ENCODE data around the gene HYDIN. TPM values are rescaled to one million over a fixed set of nuclear protein-coding genes. Genes with fewer than 3 reads are reported as not detected.

HYDIN gene
- polyA plus RNA-seq, 1 donor from 2014 or later = 2.2 TPM

DNA sequence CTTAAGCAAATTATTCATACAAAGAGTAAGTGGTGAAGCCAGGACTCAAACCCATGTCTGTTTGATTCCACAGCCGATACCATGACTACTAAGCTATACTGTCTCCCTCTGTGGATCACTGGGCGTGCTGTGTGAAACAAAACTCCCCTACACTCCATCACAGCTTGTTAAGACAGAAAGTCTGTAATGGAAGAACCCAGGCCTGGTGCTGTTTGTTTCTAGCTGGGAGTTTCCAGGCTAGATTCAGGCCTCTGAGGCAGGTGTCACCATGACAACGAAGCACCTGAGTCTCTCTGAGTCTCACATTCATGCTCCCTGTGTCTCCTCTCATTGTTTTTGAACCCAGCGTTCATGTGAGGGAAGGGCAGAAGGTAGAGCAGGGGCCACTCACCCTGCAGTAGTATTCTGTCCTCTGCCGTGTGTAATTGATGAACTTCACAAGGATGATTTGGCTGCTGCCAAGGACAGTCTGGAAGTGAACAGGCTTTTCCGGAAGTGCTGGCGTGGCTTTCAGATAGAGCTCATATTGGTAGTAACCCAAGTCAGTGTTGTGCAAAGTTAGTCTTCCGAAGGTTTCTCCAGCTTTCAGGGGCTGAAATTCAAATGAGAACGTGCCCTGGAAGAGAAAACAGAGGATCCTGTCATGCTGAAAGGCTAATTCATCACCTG lies 421.0 kb downstream of the HYDIN start:
- Histone ChIP-seq H3K79me2 (replicated peaks; ENCODE audit: insufficient read depth, low read length) (no peaks in the 10 kb centered on the region), H3K27ac (ENCODE audit: low read length) (no peak overlapping the region), H3F3A (ENCODE audit: insufficient read depth, low read length, poor library complexity, severe bottlenecking) (no peaks in the 10 kb centered on the region), H3K9me3 (ENCODE audit: low read length) (no peaks in the 10 kb centered on the region), H3K4me2 (ENCODE audit: low read length) (no peak overlapping the region), H3K27me3 (ENCODE audit: insufficient read depth, low read depth, low read length) (no peaks in the 10 kb centered on the region), H3K9me2 (ENCODE audit: insufficient read depth, low read length) (no peaks in the 10 kb centered on the region), H3K4me3 (ENCODE audit: low read length) (no peak overlapping the region), H3K36me3 (ENCODE audit: insufficient read depth, low read length) (no peaks in the 10 kb centered on the region), H2AFZ (ENCODE audit: low read depth, low read length) (no peak overlapping the region), H4K20me1 (ENCODE audit: insufficient read depth) (no peaks in the 10 kb centered on the region), H3K9ac (ENCODE audit: low read length) (no peak overlapping the region)
- TF ChIP-seq, protein P1, sequence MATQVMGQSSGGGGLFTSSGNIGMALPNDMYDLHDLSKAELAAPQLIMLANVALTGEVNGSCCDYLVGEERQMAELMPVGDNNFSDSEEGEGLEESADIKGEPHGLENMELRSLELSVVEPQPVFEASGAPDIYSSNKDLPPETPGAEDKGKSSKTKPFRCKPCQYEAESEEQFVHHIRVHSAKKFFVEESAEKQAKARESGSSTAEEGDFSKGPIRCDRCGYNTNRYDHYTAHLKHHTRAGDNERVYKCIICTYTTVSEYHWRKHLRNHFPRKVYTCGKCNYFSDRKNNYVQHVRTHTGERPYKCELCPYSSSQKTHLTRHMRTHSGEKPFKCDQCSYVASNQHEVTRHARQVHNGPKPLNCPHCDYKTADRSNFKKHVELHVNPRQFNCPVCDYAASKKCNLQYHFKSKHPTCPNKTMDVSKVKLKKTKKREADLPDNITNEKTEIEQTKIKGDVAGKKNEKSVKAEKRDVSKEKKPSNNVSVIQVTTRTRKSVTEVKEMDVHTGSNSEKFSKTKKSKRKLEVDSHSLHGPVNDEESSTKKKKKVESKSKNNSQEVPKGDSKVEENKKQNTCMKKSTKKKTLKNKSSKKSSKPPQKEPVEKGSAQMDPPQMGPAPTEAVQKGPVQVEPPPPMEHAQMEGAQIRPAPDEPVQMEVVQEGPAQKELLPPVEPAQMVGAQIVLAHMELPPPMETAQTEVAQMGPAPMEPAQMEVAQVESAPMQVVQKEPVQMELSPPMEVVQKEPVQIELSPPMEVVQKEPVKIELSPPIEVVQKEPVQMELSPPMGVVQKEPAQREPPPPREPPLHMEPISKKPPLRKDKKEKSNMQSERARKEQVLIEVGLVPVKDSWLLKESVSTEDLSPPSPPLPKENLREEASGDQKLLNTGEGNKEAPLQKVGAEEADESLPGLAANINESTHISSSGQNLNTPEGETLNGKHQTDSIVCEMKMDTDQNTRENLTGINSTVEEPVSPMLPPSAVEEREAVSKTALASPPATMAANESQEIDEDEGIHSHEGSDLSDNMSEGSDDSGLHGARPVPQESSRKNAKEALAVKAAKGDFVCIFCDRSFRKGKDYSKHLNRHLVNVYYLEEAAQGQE (IDR thresholded peaks at IDR 0.05; ENCODE audit: borderline replicate concordance) = no peak
- TF ChIP-seq TAF1 (IDR thresholded peaks at IDR 0.05; ENCODE audit: low read depth) = no peak
- no peak for TF ChIP-seq SMC3 (conservative IDR thresholded peaks at IDR 0.05; ENCODE audit: poor library complexity)
- no peak for TF ChIP-seq EP300 (conservative IDR thresholded peaks at IDR 0.05; ENCODE audit: poor library complexity, severe bottlenecking)
- TF ChIP-seq EZH2 (IDR thresholded peaks at IDR 0.05; ENCODE audit: borderline replicate concordance, insufficient read depth, low read length, poor library complexity, severe bottlenecking) = no peak
- no peak for TF ChIP-seq RAD21 (conservative IDR thresholded peaks at IDR 0.05)
- TF ChIP-seq POLR2AphosphoS5 (IDR thresholded peaks at IDR 0.05) = no peak
- TF ChIP-seq MXI1 (conservative IDR thresholded peaks at IDR 0.05; ENCODE audit: poor library complexity, severe bottlenecking) = no peak
- TF ChIP-seq, protein P2, sequence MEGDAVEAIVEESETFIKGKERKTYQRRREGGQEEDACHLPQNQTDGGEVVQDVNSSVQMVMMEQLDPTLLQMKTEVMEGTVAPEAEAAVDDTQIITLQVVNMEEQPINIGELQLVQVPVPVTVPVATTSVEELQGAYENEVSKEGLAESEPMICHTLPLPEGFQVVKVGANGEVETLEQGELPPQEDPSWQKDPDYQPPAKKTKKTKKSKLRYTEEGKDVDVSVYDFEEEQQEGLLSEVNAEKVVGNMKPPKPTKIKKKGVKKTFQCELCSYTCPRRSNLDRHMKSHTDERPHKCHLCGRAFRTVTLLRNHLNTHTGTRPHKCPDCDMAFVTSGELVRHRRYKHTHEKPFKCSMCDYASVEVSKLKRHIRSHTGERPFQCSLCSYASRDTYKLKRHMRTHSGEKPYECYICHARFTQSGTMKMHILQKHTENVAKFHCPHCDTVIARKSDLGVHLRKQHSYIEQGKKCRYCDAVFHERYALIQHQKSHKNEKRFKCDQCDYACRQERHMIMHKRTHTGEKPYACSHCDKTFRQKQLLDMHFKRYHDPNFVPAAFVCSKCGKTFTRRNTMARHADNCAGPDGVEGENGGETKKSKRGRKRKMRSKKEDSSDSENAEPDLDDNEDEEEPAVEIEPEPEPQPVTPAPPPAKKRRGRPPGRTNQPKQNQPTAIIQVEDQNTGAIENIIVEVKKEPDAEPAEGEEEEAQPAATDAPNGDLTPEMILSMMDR (IDR thresholded peaks at IDR 0.05; ENCODE audit: poor library complexity, severe bottlenecking) = no peak

DNA sequence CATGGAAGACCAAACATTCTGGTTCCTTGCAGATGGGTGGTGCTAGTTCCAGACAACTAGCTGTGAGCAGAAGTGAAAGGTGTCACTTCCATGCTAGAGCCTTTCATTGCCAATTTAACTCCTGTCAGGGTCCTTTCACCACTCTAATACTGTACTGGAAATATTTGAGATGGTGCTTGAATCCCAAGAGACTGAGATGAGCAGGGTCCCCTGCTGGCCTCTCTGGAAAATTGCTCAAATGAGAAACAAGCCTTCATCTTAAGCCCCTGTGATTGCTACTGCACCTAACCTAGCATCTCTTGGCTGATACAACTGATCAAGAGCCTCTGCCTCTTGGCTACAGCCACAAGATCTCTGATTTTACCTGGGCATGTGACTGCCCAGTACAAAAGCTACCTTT lies 422.2 kb downstream of the HYDIN start:
- Histone ChIP-seq H3K9me3 (ENCODE audit: low read length) (no peaks in the 10 kb centered on the region), H3K79me2 (replicated peaks; ENCODE audit: insufficient read depth, low read length) (no peaks in the 10 kb centered on the region), H3F3A (ENCODE audit: insufficient read depth, low read length, poor library complexity, severe bottlenecking) (no peaks in the 10 kb centered on the region), H2AFZ (ENCODE audit: low read depth, low read length) (no peak overlapping the region), H3K4me2 (ENCODE audit: low read length) (no peak overlapping the region), H3K36me3 (ENCODE audit: insufficient read depth, low read length) (no peaks in the 10 kb centered on the region), H3K9ac (ENCODE audit: low read length) (no peak overlapping the region), H3K27ac (ENCODE audit: low read length) (no peak overlapping the region), H3K27me3 (ENCODE audit: insufficient read depth, low read depth, low read length) (no peaks in the 10 kb centered on the region), H3K4me3 (ENCODE audit: low read length) (no peak overlapping the region), H4K20me1 (ENCODE audit: insufficient read depth) (no peaks in the 10 kb centered on the region), H3K9me2 (ENCODE audit: insufficient read depth, low read length) (no peaks in the 10 kb centered on the region)
- TF ChIP-seq EP300 (conservative IDR thresholded peaks at IDR 0.05; ENCODE audit: poor library complexity, severe bottlenecking) (no peak), EZH2 (IDR thresholded peaks at IDR 0.05; ENCODE audit: borderline replicate concordance, insufficient read depth, low read length, poor library complexity, severe bottlenecking) (no peak), TAF1 (IDR thresholded peaks at IDR 0.05; ENCODE audit: low read depth) (no peak), MXI1 (conservative IDR thresholded peaks at IDR 0.05; ENCODE audit: poor library complexity, severe bottlenecking) (no peak), RAD21 (conservative IDR thresholded peaks at IDR 0.05) (no peak), POLR2AphosphoS5 (IDR thresholded peaks at IDR 0.05) (no peak), SMC3 (conservative IDR thresholded peaks at IDR 0.05; ENCODE audit: poor library complexity) (no peak)
- TF ChIP-seq, protein P1 (IDR thresholded peaks at IDR 0.05; ENCODE audit: borderline replicate concordance) = no peak
- TF ChIP-seq, protein P2 (IDR thresholded peaks at IDR 0.05; ENCODE audit: poor library complexity, severe bottlenecking) = no peak
